GM12872 (cell line): ENCODE measurements around the gene CNTNAP2.

Source experiments
- TF ChIP-seq, protein P1 (sequence below): IDR thresholded peaks from 3 replicates; pipeline ENCODE4 v1.5.1; 2011; ENCODE audit warnings: low read depth, mild to moderate bottlenecking, low read length, moderate library complexity; ENCODE audit not compliant: insufficient read depth

Gene CNTNAP2

DNA sequence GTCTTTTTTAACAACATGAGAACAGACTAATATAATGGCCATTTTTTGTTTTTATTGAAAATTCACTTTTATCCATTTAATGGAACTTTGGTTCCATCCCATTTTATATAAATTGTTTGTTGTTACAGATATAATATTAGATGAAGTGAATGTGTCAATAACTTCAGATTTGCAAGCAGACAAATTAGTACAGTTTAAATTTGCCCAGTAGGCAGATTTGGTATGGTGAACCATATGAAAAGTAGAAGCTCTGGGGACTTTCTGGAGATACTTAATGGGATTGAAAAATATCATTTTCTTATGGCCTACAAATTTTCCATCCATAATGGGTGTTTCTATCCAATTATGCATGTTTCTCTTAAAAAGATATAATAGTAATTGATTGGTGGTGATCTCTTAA lies 1277.7 kb downstream of the CNTNAP2 start:
- TF ChIP-seq, protein P1, sequence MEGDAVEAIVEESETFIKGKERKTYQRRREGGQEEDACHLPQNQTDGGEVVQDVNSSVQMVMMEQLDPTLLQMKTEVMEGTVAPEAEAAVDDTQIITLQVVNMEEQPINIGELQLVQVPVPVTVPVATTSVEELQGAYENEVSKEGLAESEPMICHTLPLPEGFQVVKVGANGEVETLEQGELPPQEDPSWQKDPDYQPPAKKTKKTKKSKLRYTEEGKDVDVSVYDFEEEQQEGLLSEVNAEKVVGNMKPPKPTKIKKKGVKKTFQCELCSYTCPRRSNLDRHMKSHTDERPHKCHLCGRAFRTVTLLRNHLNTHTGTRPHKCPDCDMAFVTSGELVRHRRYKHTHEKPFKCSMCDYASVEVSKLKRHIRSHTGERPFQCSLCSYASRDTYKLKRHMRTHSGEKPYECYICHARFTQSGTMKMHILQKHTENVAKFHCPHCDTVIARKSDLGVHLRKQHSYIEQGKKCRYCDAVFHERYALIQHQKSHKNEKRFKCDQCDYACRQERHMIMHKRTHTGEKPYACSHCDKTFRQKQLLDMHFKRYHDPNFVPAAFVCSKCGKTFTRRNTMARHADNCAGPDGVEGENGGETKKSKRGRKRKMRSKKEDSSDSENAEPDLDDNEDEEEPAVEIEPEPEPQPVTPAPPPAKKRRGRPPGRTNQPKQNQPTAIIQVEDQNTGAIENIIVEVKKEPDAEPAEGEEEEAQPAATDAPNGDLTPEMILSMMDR: no peak

DNA sequence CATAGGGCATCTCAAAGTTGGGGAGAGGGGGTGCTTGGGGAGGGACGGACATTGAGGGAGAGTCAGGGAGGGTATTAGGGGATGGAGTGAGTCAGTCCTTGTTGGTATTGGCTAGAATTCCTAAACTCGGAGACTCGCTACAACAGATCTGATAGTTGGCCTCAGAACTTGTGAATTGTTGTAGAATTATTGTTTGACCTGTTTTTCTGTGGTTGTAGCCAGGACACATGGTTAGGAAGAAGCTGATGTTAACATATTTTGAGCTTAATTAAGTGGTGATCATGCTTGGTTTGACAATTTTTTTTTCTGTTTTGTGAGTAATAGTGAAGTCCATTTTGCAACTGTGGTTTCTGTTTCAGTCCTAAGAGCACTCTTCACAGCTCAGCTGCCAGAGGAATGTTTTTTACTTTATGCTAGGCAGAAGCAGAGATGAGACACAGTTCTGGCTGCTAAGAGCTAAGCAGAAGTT lies 1283.7 kb downstream of the CNTNAP2 start:
- TF ChIP-seq, protein P1: no peak

DNA sequence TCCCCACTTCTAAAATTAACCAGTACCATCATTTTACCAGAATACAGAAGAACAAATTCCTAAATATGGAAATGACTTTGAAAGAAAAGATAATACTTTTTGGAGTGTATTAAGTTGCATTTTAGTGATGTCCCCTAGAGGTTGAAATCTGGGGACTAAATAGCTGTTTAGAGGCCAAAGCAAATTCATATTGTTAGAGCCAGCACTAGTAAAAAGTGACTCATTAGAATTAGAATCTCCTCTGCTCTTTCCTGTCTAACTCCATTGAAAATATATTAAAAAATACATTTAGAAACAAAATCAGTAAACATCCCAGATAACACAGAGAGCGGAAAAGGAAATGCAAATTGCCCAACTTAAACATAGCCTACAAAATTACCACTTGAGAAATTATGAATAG lies 1284.3 kb downstream of the CNTNAP2 start:
- TF ChIP-seq, protein P1: no peak

DNA sequence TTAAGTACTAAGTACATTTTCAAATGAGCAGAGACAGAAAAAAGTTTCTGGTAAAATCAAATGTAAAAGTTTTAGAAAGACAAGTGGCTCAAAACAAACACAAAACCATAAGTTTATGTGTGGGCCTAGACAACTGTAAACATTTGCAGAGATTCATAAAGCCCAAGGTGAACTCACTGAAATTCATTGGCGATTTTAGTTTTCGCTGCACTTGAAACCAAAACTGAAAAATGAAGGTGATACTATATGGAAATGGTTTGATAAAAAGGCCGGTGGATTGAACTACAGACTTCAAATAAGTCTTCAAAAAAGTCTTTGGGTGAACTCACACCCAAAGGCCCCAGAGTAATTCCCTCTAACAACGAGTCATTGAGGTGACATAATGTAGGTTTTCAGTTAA lies 1289.0 kb downstream of the CNTNAP2 start:
- TF ChIP-seq, protein P1: no peak

DNA sequence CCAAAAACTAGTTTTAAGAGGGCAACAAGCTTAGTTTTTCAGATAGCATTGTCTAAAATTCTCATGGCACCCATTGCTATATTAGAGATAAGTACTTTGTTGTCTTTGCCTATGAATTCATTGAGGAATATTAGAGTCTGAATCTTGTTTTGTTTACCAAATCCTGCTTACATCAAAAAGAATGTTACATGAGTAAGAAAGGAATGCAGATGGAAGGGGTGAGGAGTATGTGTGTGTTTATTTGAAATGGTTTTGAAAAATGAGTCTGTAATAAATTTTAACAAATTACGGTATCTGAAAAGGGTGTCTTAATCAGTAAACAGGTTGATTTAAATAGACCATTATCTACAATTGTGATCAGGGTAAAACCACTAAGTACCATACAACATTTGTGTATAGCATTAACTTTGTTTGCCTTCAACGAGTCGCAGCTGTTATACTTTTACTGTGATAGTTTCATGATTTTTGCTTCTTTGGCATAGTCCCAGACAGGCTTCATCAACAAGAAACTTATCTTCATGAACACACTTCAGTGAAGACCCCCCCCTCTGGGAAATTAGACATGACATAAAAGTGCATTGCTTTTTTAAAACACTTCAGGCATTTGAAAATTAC lies 1290.0 kb downstream of the CNTNAP2 start:
- TF ChIP-seq, protein P1: no peak

DNA sequence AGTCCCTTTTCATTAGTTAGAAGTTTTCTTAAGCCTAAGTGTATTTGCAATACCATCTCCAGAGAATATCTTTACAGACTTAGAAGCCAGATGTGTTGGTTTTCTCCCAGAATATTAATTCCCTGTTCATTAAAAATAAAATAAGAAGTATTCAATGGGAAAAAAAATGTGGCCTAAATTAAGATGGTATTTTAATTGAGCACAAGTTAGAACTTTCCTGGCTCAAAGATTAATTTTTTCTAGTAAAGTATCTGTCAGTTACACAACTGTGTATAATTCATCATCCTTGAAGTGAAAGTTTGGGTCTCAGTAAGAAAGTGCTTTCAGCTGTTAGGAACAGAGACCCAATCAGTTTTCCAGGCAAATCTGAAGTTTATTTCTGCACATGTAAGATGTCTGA lies 1294.5 kb downstream of the CNTNAP2 start:
- TF ChIP-seq, protein P1: no peak

DNA sequence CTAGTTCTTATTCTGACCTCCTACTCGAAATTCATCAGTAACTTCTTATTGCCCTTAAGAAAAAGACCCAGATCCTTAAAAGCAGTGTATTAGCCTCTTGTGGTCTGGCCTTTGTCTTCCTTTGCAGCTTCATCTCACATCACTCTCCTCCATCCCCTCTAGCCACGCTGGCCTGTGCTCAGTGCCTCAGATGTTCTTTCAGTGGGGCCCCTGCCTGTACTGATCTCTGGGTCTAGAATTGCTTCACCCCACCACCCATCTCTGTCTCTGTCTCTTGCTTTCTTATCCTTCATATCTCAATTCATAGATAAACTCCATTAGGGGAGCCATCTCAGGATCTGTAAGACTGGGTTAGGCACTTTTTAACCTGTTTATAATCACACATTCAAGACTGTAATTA lies 1295.5 kb downstream of the CNTNAP2 start:
- TF ChIP-seq, protein P1: no peak
